GM19438 (cell line): ENCODE results near the gene DDX39A.
"Not testable (repeated sequence)": the region's sequence is repeated elsewhere in the genome, so short reads cannot be mapped to it uniquely, and the experiment has no call there.

Experiments used
- ATAC-seq: cut with Tn5 transposase; IDR thresholded peaks from one replicate; pipeline ENCODE4 v1.9.1; 2021; ENCODE audit warnings: low read depth; ENCODE audit not compliant: unreplicated experiment

DDX39A gene

GRCh38 chr19:14367016-14367415 is 52.1 kb downstream of the DDX39A start:
- no peak for ATAC-seq

- ATAC-seq: no peak
These were observed 52.6 kb downstream of the DDX39A start for GRCh38 chr19:14366529-14366928.

GRCh38 chr19:14364098-14364443 is 55.1 kb downstream of the DDX39A start:
- not testable (repeated sequence) for ATAC-seq

- no peak for ATAC-seq
These were observed 55.7 kb downstream of the DDX39A start for GRCh38 chr19:14363183-14364097.

- ATAC-seq: no peak
These were observed 57.3 kb downstream of the DDX39A start for GRCh38 chr19:14361824-14362223.
